Hepatocyte (in vitro differentiated cells): ENCODE results near the gene COL4A1.

Experiments
- EZH2 ChIP-seq: fragments of 200-600 bp; sonication (generic); IDR thresholded peaks from 2 replicates; pipeline ENCODE4 v1.6.1; 2016; ENCODE audit warnings: antibody characterized with exemption, mild to moderate bottlenecking, borderline replicate concordance
- EZH2phosphoT487 ChIP-seq: fragments of 200-600 bp; sonication (generic); IDR thresholded peaks from one replicate; pipeline ENCODE4 v1.6.1; 2018; ENCODE audit warnings: antibody characterized with exemption, mild to moderate bottlenecking, low read depth, moderate library complexity; ENCODE audit not compliant: unreplicated experiment, severe bottlenecking
- TF ChIP-seq, protein P1 (sequence below): fragments of 200-600 bp; sonication (generic); IDR thresholded peaks from 2 replicates; pipeline ENCODE4 v1.5.1; 2016; ENCODE audit warnings: antibody characterized with exemption, mild to moderate bottlenecking; ENCODE audit not compliant: poor library complexity

DNA sequence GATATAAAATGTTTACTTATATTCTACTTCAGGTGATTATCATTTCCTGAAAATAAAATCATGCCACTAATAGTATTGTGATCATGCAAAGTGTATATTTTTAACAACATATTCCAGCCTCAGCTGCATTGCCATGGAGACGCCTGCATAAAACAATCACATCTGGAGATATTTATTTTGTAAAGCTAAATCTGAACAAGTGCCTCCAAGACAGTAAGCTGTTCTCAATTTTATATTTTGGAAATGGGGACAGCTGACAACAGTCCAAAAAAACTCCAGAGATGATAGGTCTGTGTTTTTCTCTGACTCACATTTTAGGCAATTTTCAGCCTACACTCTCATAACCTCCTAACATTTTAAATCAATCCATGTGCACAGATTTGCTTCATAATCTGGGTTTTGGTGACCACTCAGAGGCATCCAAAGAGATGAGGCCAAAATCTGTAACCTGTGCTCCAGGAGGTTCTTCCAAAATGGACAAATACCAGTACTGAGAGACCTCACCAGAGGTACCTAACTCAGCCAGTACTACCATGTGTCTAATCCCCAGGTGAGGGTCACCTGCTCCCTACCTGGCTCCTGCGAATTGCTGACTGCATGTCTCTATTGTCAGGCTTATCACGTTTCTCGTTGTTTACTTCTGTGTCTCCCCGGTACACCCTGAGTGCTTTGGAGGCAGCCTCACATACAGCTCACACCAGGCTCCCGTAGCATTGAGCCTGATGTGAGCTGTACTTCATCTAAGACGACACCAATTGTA, 62.7 kb downstream of the COL4A1 start:
- TF ChIP-seq, protein P1, sequence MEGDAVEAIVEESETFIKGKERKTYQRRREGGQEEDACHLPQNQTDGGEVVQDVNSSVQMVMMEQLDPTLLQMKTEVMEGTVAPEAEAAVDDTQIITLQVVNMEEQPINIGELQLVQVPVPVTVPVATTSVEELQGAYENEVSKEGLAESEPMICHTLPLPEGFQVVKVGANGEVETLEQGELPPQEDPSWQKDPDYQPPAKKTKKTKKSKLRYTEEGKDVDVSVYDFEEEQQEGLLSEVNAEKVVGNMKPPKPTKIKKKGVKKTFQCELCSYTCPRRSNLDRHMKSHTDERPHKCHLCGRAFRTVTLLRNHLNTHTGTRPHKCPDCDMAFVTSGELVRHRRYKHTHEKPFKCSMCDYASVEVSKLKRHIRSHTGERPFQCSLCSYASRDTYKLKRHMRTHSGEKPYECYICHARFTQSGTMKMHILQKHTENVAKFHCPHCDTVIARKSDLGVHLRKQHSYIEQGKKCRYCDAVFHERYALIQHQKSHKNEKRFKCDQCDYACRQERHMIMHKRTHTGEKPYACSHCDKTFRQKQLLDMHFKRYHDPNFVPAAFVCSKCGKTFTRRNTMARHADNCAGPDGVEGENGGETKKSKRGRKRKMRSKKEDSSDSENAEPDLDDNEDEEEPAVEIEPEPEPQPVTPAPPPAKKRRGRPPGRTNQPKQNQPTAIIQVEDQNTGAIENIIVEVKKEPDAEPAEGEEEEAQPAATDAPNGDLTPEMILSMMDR = no peak
- no peak for TF ChIP-seq EZH2phosphoT487
- TF ChIP-seq EZH2 = no peak
